GM23338 (cell line): ENCODE results near the gene PLA2R1.

ENCODE experiments used
- CREB1 ChIP-seq: fragments of 250-450 bp; sonication (Bioruptor Pico); IDR thresholded peaks from 2 replicates; pipeline ENCODE4 v1.5.0; 2020; ENCODE audit warnings: low read depth, mild to moderate bottlenecking, moderate library complexity
- CTCF ChIP-seq, 2 experiments: fragments of 200-600 bp in 1 of 2; sonication (generic) in 1 of 2; conservative IDR thresholded peaks; 2 replicates each; pipeline versions ENCODE4 v1.5.1 to v1.6.1; 2016 to 2017; ENCODE audit warnings: antibody characterized with exemption in 2 of 2, low read depth in 2 of 2, mild to moderate bottlenecking in 2 of 2, moderate library complexity in 1 of 2
- ETS1 ChIP-seq: IDR thresholded peaks from 2 replicates; pipeline ENCODE4 v1.6.1; 2016; ENCODE audit warnings: antibody characterized with exemption
- EZH2 ChIP-seq: fragments of 200-600 bp; sonication (generic); IDR thresholded peaks from one replicate; pipeline ENCODE4 v1.8.0; 2017; ENCODE audit warnings: antibody characterized with exemption, mild to moderate bottlenecking, low read depth; ENCODE audit not compliant: unreplicated experiment
- EZH2phosphoT487 ChIP-seq: fragments of 200-600 bp; sonication (generic); IDR thresholded peaks from one replicate; pipeline ENCODE4 v1.8.1; 2018; ENCODE audit warnings: antibody characterized with exemption; ENCODE audit not compliant: unreplicated experiment
- POLR2AphosphoS5 ChIP-seq: IDR thresholded peaks from 2 replicates; pipeline ENCODE4 v1.6.1; 2016; ENCODE audit warnings: antibody characterized with exemption, low read depth
- REST ChIP-seq: IDR thresholded peaks from one replicate; pipeline ENCODE4 v1.6.1; 2018; ENCODE audit warnings: antibody characterized with exemption; ENCODE audit not compliant: unreplicated experiment

- TF ChIP-seq CREB1 (CRISPR knock-in tag) (no peak), REST (no peak), ETS1 (no peak), CTCF (conservative IDR thresholded peaks at IDR 0.05; ENCODE audit: low read depth in 2 of 2) (no peak), EZH2 (no peak), POLR2AphosphoS5 (no peak), EZH2phosphoT487 (no peak)
Measured at GRCh38 chr2:160076241-160076640, 13.8 kb upstream of the PLA2R1 start.
